Muscle of leg (tissue), 11 donors: ENCODE data around the gene PPIE. TPM values are rescaled to one million over a fixed set of nuclear protein-coding genes. Genes with fewer than 3 reads are reported as not detected.
A peak's percentile ranks its signal among the peaks of the same experiment; 100 is the strongest.

Experiments used
- DNase-seq: peaks from one replicate; pipeline ENCODE4 v3.0.0; 2013
- H3K27ac ChIP-seq: one replicate; pipeline ENCODE4 v1.5.1; 2013; ENCODE audit warnings: mild to moderate bottlenecking, low read length, control low read depth
- H3K27me3 ChIP-seq: one replicate; pipeline ENCODE4 v1.6.1; 2013; ENCODE audit warnings: low read length; ENCODE audit not compliant: control insufficient read depth, insufficient read depth
- H3K36me3 ChIP-seq: one replicate; pipeline ENCODE4 v1.6.1; 2013; ENCODE audit warnings: low read length; ENCODE audit not compliant: control insufficient read depth, insufficient read depth
- H3K4me1 ChIP-seq: one replicate; pipeline ENCODE4 v1.6.1; 2013; ENCODE audit warnings: low read length; ENCODE audit not compliant: control insufficient read depth, insufficient read depth
- H3K4me3 ChIP-seq: one replicate; pipeline ENCODE4 v1.5.1; 2013; ENCODE audit warnings: low read length, control low read depth
- H3K9me3 ChIP-seq: replicated peaks from 2 replicates; pipeline ENCODE4 v1.6.1; 2013; ENCODE audit warnings: low read depth, low read length; ENCODE audit not compliant: control insufficient read depth
- WGBS: methylation state at CpG from one replicate; pipeline ENCODE4 v1.1.5; 2013; ENCODE audit warnings: missing lambda C conversion rate; ENCODE audit not compliant: insufficient coverage; 5-methylcytosine and 5-hydroxymethylcytosine counted together
- polyA plus RNA-seq, 8 donors: library from polyadenylated mRNA; unstranded; fragments of 120-200 nt; gene quantifications; one replicate each; pipeline versions ENCODE4 v1.2.1 to v1.2.3, GENCODE V29; 2013; ENCODE audit warnings: inconsistent platforms in 1 of 8, low replicate concordance in 1 of 8; ENCODE audit not compliant: insufficient read length in 8 of 8, insufficient read depth in 1 of 8
- total RNA-seq: library from RNA; stranded (reverse); fragments of 120-200 nt; gene quantifications from one replicate; pipeline ENCODE4 v1.2.4, GENCODE V29; 2013

The PPIE gene
- total and polyA plus RNA-seq, 9 donors = 35.3 to 48.6 (median 43.1) TPM

DNA sequence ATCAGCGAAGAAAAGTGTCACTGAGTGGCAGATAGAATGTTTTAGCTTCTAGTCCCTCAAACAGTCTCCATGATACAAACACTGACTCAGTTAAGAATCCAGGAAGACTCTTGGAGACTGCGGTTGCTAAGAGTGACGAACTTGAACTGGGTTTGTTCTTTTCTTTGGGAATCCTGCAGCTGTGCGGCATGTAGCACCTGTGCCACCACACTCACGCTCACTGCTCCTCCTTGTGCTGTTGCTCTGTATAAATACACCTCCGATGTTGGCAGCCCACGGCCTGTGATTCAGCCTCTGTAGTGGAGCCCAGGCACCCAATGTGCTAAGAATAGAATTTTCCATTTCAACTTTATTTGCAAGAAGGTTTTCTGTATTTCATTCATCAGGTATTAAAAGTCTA lies 5.5 kb upstream of the PPIE start:
- Histone ChIP-seq H3K36me3 (no peaks in the 10 kb centered on the region), H3K4me1 (no peaks in the 10 kb centered on the region), H3K27me3 (peaks cover 39% of the 10 kb centered on the region), H3K4me3 (no peak overlapping the region), H3K27ac (no peak overlapping the region), H3K9me3 (no peaks in the 10 kb centered on the region)
- no peak for DNase-seq
- WGBS = 73% methylated on average over 2 of the region's 7 CpGs

- peaks cover 23% of the 10 kb centered on the region for H3K27me3 ChIP-seq
- no peak overlapping the region for H3K4me3 ChIP-seq
- WGBS = no CpG with 5 or more reads among the region's 3 CpGs
- no peak for DNase-seq
- no peak overlapping the region for H3K27ac ChIP-seq
- H3K36me3 ChIP-seq = peaks cover 2% of the 10 kb centered on the region
- H3K9me3 ChIP-seq = no peaks in the 10 kb centered on the region
- peaks cover 9% of the 10 kb centered on the region for H3K4me1 ChIP-seq
These were observed 3.0 kb upstream of the PPIE start for GRCh38 chr1:39735731-39736130.

DNA sequence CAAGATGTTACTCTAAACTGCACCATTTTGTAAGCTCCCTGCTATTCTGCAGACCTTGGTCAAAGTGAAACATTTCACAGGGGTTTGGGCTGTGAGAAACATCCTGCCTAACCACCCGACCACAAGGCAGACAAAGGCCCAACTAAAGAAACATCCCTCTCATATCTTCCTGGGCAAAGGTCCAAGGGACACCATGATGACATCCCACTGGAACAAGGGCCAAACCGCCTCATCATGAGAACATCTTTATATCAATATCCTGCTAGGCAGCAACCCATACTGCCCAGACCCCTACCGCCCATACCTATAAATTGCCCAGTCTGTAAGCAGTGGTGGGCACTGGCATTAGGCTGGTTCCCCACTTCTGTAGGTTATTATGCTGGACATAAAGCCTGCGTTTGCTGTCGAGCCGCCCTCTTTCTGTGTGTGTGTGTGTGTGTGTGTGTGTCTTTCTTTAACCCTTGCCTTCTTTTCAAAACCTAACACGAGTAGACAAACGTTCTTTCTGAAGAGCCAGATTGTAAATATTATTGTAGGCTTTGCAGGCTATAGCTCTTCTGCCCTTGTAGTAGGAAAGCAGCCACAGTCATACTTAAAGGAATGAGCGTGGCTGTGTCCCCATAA lies 1.0 kb upstream of the PPIE start:
- Histone ChIP-seq H3K27me3 (peaks cover 18% of the 10 kb centered on the region), H3K36me3 (peaks cover 14% of the 10 kb centered on the region), H3K27ac (no peak overlapping the region), H3K9me3 (no peaks in the 10 kb centered on the region), H3K4me1 (peaks cover 9% of the 10 kb centered on the region), H3K4me3 (no peak overlapping the region)
- DNase-seq = peak; percentile 35
- 60% methylated on average over 1 of the region's 9 CpGs for WGBS

DNA sequence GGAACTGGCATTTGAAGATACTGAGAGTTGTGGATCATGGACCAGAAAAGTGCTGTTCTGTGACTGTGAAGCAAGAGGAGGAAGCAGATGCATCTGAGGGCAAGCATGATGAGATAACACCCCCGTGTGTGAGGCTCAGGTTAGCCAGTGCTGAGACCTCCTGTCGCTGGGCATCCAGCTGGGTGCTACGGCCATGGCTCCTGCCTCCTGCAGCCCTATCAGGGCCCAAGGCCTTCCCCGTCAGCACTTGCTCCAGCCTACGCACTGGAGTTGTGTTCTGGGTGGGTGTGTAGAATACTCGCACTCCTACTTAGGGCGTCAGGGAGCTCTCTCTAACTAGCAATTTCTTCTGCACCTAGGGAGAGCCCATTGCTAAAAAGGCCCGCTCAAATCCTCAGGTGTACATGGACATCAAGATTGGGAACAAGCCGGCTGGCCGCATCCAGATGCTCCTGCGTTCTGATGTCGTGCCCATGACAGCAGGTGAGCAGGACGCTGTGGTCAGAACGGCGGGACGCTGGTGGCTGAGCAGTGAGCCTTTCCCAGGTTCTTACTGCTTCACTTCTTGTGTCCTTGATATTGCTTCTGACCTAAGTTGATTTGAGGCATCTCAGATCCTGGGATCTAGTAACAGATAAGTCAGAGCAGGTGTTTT lies 6.5 kb downstream of the PPIE start:
- no peak overlapping the region for H3K4me3 ChIP-seq
- no peak for DNase-seq
- WGBS = 96% methylated on average over 12 of the region's 16 CpGs
- H3K27me3 ChIP-seq = no peaks in the 10 kb centered on the region
- H3K36me3 ChIP-seq = peaks cover 70% of the 10 kb centered on the region
- no peaks in the 10 kb centered on the region for H3K9me3 ChIP-seq
- no peak overlapping the region for H3K27ac ChIP-seq
- no peaks in the 10 kb centered on the region for H3K4me1 ChIP-seq

- Histone ChIP-seq H3K27me3 (no peaks in the 10 kb centered on the region), H3K4me1 (no peaks in the 10 kb centered on the region), H3K4me3 (no peak overlapping the region), H3K9me3 (no peaks in the 10 kb centered on the region), H3K36me3 (peaks cover 82% of the 10 kb centered on the region), H3K27ac (no peak overlapping the region)
- DNase-seq = no peak
- WGBS = 97% methylated on average over 4 of the region's 7 CpGs
These were observed 12.9 kb downstream of the PPIE start for GRCh38 chr1:39751595-39751994.

- Histone ChIP-seq H3K4me3 (no peak overlapping the region), H3K36me3 (peaks cover 82% of the 10 kb centered on the region), H3K4me1 (no peaks in the 10 kb centered on the region), H3K9me3 (no peaks in the 10 kb centered on the region), H3K27ac (no peak overlapping the region), H3K27me3 (no peaks in the 10 kb centered on the region)
- 85% methylated on average over 6 of the region's 6 CpGs for WGBS
- DNase-seq = no peak
These were observed 14.0 kb downstream of the PPIE start for GRCh38 chr1:39752703-39753102.

DNA sequence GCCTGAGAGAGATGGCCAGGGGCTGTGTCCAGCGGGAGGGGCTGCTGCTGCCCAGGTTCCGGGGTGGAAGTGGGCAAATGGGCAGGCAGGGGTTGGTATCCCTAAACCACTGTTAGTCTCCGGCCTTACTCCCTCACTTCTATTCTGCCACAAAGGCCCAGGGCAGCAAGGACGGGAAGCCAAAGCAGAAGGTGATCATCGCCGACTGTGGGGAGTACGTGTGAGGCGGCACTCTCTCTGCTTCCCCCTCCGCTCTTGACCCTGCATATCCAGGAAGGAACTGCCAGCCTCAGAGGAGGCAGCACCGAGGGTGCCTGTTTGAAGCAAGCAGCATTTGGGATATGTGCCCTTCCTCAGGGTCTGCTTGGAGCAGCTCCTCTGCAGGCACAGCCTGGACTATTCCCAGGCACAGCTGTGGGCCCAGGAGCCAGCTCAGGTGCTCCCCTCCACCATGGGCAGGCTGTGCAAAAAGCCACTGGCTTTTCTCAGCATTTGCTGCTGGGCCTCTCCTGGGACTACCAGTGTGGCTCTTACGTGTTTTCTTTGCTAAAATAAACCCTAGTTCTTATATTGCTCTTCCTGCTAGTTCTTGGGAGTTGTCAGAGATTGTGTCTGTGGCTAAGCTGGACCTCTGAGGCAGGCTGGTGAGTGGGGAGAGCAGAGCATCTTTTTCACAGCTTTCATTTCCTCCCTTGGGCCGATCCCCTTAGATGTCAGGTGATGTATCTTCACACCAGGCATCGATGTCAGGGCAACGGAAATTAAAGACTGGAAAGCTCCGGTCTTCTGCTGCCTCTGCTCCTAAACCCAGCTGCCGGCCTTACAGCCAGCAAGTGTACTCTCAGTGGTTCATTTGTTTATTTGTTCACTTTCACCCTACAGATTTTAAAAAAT lies 14.7 kb downstream of the PPIE start:
- H3K27me3 ChIP-seq = no peaks in the 10 kb centered on the region
- peaks cover 80% of the 10 kb centered on the region for H3K36me3 ChIP-seq
- no peaks in the 10 kb centered on the region for H3K9me3 ChIP-seq
- no peak overlapping the region for H3K4me3 ChIP-seq
- no peak overlapping the region for H3K27ac ChIP-seq
- DNase-seq = no peak
- 86% methylated on average over 12 of the region's 16 CpGs for WGBS
- no peaks in the 10 kb centered on the region for H3K4me1 ChIP-seq

DNA sequence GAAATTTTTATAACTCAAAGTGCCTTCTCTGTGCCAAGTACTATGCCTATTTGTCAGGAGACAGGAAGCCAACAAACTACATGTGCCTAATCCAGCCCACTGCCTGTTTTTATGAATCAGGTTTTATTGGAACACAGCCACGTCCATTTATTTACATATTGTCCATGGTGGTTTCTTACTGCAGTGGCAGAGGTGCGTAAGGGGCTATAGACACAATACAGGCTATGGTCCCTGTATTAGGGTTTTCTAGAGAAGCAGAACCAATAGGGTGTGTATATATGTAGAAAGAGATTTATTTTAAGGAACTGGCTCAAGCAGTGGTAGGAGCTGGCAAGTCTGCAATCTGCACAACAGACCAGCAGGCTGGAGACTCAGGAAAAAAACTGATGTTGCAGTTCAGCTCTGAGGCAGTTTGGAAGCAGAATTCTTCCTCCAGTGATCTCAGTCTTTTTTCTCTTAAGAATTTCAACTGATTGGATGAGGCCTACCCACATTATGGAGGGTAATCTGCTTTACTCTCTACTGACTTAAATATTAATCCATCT lies 15.4 kb downstream of the PPIE start:
- H3K36me3 ChIP-seq = peaks cover 77% of the 10 kb centered on the region
- H3K27ac ChIP-seq = no peak overlapping the region
- H3K9me3 ChIP-seq = no peaks in the 10 kb centered on the region
- H3K4me1 ChIP-seq = no peaks in the 10 kb centered on the region
- no peak overlapping the region for H3K4me3 ChIP-seq
- WGBS = 100% methylated on average over 1 of the region's 2 CpGs
- DNase-seq = no peak
- H3K27me3 ChIP-seq = no peaks in the 10 kb centered on the region

- 50% methylated on average over 1 of the region's 2 CpGs for WGBS
These were observed 16.3 kb downstream of the PPIE start for GRCh38 chr1:39754906-39755504.

More at GRCh38 chr1:39754906-39755504, 16.3 kb downstream of the PPIE start:
- Histone ChIP-seq H3K27ac (no peak overlapping the region), H3K9me3 (no peaks in the 10 kb centered on the region), H3K36me3 (peaks cover 73% of the 10 kb centered on the region), H3K27me3 (no peaks in the 10 kb centered on the region), H3K4me3 (no peak overlapping the region), H3K4me1 (no peaks in the 10 kb centered on the region)
- DNase-seq = no peak
